Activated CD4-positive, CD25-positive, alpha-beta regulatory T cell treated with anti-CD3 and anti-CD28 coated beads, Interleukin-2, amount 50 U/mL, for 24 hours (primary cell): Measurements from ENCODE around the gene GLO1.

Source experiments
- ATAC-seq, 2 donors: fragments of 150-1000 bp; cut with Tn5 transposase; one replicate each; pipeline ENCODE4 v1.10.0; 2021; ENCODE audit warnings: mild to moderate bottlenecking in 1 of 2, moderate library complexity in 1 of 2

The GLO1 gene

GRCh38 chr6:38658418-38659167 is 44.4 kb downstream of the GLO1 start:
- ATAC-seq: no peak

- ATAC-seq: no peak
Measured at GRCh38 chr6:38656896-38657295, 46.0 kb downstream of the GLO1 start.

GRCh38 chr6:38654263-38654662 is 48.7 kb downstream of the GLO1 start:
- ATAC-seq: no peak

GRCh38 chr6:38651121-38651784 is 51.7 kb downstream of the GLO1 start:
- no peak for ATAC-seq

- ATAC-seq: no peak
Measured at GRCh38 chr6:38650207-38650752, 52.7 kb downstream of the GLO1 start.

GRCh38 chr6:38649744-38650143 is 53.2 kb downstream of the GLO1 start:
- no peak for ATAC-seq

- ATAC-seq: no peak
Measured at GRCh38 chr6:38648629-38649028, 54.3 kb downstream of the GLO1 start.

GRCh38 chr6:38646166-38646878 is 56.6 kb downstream of the GLO1 start:
- no peak for ATAC-seq

GRCh38 chr6:38644951-38645350 is 58.0 kb downstream of the GLO1 start:
- ATAC-seq: no peak

- ATAC-seq: peak; percentile 17 to 26
Measured at GRCh38 chr6:38640216-38640909, 62.6 kb downstream of the GLO1 start.

GRCh38 chr6:38639498-38640215 is 63.3 kb downstream of the GLO1 start, which contains the start of gene BTBD9:
BTBD9 (minus strand) TSS chr6:38639929.
- ATAC-seq: peak; percentile 75 to 78

- peak; percentile 74 to 75 for ATAC-seq
Measured at GRCh38 chr6:38638941-38639497, 63.9 kb downstream of the GLO1 start.

- no peak for ATAC-seq
Measured at GRCh38 chr6:38637756-38638155, 65.2 kb downstream of the GLO1 start.

GRCh38 chr6:38636027-38636426 is 66.9 kb downstream of the GLO1 start:
- ATAC-seq: no peak

GRCh38 chr6:38634518-38634917 is 68.4 kb downstream of the GLO1 start:
- no peak for ATAC-seq

GRCh38 chr6:38632490-38632889 is 70.5 kb downstream of the GLO1 start:
- no peak for ATAC-seq

- no peak for ATAC-seq
Measured at GRCh38 chr6:38631186-38631783, 71.7 kb downstream of the GLO1 start.
